GM18502 (cell line): Measurements from ENCODE around the gene LZTS3.
"Not testable (repeated sequence)": the region's sequence is repeated elsewhere in the genome, so short reads cannot be mapped to it uniquely, and the experiment has no call there.

ENCODE experiments used
- ATAC-seq: cut with Tn5 transposase; IDR thresholded peaks from one replicate; pipeline ENCODE4 v1.9.1; 2021; ENCODE audit warnings: mild to moderate bottlenecking; ENCODE audit not compliant: unreplicated experiment, poor library complexity

The LZTS3 gene

DNA sequence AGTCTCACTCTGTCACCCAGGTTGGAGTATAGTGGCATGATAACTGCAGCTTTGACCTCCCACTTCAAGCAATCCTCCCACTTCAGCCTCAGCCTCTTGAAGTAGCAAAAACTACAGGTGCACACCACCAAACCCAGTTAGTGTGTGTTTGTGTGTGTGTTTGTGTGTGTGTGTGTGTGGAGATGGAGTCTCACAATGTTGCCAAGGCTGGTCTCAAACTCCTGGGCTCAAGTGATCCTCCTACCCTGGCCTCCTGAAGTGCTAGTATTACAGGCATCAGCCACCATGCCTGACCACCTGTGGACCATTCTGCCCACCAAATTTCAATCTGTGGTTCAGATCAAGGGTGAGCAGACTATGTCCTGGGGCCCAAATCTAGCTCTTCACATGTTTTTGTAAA lies 22.4 kb downstream of the LZTS3 start:
- no peak for ATAC-seq

DNA sequence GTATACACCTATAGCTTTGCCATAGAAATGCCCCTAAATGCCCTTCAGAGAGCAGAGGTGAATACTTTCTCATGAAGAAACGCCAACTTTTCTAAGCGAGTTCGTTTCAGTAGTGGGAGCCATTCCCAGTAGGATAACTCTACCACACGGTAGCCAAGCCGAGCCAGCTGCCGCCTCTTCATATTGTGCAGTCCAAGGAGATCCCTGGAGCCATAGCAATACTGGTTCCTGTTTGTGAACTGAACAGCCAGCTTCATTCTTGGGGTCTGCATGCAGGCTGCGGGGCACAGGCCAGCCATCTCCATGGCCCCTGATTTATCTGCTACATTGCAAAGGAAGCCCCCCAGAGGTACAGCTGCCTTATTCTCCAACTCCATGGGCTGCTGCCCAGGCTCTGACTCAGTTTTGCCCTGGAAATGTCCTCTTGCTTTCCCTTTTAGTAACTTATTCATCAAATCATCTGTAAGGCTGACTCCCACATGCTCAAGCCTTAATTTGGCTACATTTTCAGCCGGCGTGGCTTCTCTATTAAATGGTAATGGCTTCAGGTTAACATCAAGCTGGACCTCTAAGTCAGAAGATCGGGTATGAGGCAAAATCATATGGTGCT lies 26.5 kb downstream of the LZTS3 start:
- no peak for ATAC-seq

DNA sequence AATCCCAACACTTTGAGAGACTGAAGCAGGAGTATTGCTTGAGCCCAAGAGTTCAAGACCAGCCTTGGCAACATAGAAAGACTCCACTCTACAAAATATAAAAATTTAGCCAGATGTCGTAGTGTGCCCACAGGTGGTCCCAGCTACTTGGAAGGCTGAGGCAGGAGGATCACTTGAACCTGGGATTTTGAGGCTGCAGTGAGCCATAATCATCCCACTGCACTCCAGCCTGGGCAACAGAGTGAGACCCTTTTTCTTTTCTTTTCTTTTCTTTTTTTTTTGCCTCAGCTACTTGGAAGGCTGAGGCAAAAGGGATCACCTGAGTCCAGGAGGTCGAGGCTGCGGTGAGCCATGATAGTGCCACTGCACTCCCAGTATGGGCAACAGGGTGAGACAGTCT lies 31.6 kb downstream of the LZTS3 start:
- ATAC-seq, result no peak

DNA sequence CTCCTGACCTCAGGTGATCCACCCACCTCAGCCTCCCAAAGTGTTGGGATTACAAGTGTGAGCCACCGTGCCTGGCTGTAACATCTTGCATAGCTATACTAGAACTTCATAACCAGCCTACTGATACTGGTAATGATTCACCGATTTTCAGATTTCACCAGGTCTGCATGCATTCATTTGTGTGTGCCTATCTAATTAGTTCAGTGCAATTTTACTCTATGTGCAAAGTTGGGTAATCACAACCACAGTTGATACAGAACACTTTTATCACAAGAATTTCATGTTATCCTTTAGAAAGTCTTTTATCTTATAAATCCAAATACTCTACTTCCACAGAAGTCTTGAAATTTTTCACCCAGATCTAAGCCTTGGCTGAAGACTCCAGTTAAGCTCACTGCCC lies 35.9 kb downstream of the LZTS3 start:
- no peak for ATAC-seq

DNA sequence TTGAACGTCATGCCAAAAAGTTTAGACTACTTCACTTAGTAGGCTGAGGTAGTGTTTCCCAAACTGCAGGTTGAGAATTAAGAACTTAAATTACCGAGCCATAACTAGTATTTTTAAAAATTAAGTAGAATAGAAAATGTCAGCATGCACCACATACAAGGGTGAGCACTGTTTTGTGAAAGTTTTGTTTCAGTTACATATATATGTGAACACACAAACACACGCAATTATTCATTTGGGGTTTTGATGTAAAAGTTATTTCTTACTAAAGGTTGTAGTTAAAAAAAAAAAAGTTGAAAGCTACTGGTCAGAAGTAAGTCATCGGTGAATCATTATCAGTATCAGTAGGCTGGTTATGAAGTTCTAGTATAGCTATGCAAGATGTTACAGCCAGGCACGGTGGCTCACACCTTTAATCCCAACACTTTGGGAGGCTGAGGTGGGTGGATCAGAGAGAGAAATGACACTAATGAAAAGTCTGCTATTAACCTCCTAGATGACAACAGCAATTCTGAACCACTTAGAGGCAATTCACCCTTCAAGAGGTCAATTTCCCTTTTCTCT lies 37.8 kb downstream of the LZTS3 start:
- no peak for ATAC-seq

DNA sequence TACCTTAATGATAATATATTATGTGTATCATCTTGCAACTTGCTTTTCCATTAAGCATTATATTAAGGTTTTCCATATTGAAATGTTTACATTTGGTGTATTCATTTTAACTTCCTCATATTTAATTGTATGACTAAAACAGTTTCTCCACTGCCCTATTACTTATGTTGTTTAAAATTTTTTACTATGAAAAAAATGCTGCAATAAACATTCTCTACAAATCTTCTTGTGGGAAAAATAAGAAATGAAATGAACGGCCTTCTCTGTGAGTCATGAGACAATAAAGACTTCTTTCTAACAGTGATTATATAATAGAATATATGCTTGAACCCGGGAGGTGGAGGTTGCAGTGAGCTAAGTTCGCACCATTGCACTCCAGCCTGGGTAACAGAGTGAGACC lies 39.2 kb downstream of the LZTS3 start:
- no peak for ATAC-seq

DNA sequence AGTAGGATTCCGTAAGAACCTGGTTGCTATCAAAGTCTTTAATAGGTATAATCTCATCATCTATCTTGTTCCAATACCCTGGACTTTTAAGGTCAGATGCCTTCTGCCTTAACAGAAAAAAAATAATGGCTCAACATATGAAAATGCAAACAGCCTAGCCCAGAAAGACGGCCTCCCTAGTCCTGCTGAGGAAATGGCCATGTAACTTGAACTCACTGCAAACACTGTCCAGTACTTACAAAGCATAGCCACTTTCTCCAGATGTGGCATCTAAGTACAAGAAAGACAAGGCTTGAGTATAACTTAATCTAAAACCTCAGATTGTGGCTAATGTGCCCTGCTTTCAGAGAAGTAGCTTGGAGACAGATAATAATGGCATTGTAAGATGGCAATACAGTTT lies 40.2 kb downstream of the LZTS3 start:
- ATAC-seq, result no peak

DNA sequence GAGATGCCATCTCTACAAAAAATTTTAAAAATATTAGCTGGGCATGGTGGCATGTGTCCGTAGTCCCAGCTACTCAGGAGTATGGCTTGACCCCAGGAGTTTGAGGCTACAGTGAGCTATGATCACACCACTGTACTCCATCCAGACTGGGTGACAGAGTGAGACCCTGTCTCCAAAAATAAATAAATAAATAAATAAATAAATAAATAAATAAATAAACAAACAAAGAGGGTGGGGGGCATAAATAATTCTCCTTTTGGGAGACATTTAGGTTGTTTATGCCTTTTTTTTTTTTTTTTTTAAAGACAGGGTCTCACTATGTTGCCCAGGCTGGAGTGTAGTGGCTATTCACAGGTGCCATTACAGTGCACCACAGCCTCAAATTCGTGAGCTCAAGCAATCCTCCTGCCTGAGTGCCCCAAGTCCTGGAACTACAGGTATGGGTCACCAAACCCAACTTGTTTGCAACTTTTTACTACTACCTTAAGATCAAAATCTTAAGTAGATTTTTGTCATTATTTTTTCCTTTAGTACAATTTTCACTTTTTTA lies 43.2 kb downstream of the LZTS3 start:
- no peak for ATAC-seq

DNA sequence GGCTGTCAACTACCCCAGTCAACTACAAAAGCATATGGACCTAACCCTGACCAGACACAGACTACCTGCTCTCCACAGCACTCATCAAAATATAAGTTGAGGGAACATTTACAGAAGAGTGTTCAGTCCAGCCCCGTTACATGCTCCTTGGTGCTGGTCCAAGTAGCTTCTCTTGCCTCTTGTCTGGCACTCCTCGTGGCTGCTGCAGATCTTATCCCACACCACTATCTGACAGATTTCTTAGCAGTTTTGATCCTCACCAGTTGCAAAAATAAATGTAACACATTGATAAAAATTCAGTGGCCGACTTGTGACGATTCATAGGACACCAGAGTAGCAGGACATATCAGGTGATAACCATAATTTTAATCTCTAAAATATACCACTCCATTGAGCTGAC lies 44.3 kb downstream of the LZTS3 start:
- no peak for ATAC-seq

DNA sequence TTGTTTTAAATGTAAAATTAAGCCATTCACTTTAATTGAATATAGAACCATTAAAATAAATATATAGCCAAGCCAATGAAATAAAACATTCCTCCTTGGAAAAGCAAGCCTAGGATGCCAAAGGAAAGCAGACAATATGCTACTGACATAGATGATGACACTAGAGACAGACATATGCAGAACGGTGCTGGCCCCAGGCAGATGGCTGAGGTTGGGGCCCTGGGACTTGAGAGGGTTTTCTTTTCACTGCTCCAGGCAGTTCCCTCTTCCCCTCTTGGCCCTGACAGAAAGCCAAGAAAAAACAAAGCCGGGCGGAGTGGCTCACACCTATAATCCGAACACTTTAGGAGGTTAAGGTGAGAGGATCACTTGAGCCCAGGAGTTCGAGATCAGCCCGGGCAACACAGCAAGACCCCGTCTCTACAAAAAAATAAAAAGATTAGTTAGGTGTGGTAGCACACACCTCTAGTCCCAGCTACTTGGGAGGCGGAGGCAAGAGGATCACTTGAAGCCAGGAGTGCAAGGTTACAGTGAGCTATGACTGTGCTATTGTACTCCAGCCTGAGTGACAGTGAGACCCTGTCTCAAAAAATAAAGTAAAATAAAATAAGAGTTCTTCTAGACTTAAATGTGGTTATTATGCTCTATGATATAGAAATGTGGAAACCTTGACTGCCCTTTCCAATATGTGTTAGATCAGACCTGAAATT lies 44.9 kb downstream of the LZTS3 start:
- ATAC-seq, result no peak

DNA sequence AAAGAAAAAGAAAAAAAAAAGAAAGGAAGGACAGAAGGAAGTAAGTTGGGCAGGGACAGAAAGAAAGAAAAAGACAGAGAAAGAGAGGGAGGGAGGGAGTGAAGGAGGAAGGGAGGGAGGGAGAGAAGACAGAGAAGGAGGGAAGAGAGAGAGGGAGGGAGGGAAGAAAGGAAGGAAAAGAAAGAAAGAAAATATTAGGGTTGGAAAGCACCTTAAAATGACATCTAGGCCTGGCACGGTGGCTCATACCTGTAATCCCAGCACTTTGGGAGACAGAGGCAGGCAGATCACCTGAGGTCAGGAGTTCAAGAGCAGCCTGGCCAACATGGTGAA lies 46.9 kb downstream of the LZTS3 start:
- no peak for ATAC-seq

DNA sequence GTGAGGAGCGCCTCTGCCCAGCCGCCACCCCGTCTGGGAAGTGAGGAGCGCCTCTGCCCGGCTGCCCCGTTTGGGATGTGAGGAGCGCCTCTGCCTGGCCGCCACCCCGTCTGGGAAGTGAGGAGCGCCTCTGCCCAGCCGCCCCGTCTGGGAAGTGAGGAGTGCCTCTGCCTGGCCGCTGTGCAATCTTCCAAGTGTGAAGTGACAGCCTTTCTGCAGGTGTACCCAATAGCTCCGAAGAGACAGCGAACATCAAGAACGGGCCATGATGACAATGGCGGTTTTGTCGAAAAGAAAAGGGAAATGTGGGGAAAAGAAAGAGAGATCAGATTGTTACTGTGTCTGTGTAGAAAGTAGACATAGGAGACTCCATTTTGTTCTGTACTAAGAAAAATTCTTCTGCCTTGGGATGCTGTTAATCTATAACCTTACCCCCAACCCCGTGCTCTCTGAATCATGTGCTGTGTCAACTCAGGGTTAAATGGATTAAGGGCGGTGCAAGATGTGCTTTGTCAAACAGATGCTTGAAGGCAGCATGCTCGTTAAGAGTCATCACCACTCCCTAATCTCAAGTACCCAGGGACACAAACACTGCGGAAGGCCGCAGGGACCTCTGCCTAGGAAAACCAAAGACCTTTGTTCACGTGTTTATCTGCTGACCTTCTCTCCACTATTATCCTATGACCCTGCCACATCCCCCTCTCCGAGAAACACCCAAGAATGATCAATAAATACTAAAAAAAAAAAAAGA lies 47.4 kb downstream of the LZTS3 start:
- ATAC-seq, result not testable (repeated sequence)

DNA sequence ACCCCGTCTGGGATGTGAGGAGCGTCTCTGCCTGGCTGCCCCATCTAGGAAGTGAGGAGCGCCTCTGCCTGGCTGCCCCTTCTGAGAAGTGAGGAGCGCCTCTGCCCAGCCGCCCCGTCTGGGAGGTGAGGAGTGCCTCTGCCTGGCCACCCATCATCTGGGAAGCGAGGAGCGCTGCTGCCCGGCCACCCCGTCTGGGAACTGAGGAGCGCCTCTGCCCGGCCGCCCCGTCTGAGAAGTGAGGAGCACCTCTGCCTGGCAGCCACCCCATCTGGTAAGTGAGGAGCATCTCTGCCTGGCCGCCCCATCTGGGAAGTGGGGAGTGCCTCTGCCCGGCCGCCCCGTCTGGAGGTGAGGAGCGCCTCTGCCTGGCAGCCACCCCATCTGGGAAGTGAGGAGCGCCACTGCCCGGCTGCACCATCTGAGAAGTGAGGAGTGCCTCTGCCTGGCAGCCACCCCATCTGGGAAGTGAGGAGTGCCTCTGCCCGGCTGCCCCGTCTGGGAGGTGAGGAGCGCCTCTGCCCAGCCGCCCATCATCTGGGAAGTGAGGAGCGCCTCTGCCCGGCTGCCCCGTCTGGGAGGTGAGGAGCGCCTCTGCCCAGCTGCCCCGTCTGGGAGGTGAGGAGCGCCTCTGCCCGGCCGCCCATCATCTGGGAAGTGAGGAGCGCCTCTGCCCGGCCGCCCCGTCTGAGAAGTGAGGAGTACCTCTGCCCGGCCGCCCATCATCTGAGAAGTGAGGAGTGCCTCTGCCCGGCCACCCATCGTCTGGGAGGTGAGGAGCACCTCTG lies 48.4 kb downstream of the LZTS3 start:
- not testable (repeated sequence) for ATAC-seq

DNA sequence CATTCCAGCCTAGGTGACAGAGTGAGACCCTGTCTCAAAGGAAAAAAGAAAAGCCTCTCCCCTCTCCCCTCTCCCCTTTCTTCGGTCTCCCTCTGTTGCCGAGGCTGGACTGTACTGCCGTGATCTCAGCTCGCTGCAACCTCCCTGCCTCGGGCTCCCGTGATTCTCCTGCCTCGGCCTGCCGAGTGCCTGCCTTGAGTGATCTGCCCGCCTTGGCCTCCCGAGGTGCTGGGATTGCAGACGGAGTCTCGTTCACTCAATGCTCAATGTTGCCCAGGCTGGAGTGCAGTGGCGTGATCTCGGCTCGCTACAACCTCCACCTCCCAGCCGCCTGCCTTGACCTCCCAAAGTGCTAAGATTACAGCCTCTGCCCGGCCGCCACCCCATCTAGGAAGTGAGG lies 49.2 kb downstream of the LZTS3 start:
- ATAC-seq, result not testable (repeated sequence)

DNA sequence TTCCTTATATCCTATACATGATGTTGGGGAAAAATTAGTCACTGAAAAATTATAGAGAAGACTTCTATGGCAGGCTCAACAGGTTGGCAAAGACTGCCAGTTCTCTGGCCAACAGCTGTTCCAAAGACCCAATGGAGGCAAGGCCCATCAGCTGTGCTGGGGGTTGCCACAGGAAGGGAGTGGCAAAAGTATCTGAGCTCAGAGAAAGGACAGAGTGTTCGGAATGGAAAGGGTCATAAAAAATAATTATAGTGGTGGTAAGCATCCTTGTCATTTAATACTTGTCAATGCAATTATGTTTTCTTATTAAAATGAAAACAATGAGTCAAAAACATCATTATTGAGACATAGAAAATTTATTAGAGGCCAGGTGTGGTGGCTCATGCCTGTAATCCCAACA lies 49.8 kb downstream of the LZTS3 start:
- ATAC-seq, result no peak

DNA sequence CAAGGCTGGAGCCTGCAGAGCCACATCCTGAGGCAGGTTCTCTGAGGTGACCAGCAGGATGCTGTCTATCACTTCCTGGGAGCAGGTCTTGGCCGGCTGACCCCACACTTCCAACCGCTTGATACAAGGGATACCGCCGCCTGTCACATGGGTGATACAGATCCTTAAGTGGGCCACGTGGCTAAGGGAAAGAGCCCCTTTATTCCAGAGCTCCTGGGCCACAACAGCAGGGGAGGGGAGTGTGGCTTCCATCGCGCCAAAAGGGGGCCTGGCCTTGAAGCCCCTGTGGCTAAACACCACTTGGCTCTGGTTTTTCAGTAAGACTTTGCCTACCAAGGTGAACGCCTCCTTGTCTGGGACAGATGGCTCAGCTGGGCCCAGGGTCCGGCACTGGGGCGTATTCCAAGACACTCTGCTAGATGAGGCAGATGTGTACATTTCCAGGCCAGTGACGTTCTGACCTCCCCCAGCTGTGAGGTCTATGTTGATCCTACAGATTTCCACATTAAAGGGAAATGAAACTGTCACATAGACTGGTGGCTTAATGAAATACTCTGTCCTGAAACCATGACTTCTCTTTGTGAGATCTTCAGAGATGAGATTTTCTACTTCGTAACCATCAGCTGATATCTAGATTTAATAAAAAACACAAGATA lies 51.3 kb downstream of the LZTS3 start:
- no peak for ATAC-seq

DNA sequence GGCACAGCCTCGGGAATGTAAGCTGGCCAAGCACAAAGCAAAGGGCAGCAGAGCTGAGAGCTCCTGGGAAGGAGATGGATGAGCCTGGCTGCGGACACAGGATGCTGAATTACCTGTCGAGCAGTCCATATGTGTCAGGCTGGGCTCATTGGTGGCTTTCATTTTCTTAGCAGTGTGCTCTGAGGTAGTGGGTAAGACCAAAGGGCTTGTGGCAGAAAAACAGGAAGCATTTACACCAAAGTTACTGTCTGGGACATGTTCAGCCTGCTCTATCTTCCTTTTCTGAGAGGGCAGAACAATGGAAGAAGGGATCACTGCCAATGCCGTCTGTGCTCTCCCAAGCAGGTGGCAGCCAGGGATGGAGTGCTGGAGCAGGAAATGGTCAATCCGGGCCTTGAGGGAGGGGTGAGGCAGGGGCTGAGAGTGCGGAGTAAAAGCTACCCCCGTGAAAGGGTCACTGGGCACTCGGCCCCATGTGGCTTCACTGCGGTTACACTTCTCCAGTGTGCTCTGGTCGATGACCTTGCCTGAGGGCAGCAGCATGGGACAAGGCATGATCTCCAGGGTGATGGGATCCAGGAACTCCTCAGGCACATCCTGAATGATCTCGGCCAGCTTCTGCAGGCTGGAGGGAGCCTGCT lies 52.0 kb downstream of the LZTS3 start:
- ATAC-seq, result no peak

DNA sequence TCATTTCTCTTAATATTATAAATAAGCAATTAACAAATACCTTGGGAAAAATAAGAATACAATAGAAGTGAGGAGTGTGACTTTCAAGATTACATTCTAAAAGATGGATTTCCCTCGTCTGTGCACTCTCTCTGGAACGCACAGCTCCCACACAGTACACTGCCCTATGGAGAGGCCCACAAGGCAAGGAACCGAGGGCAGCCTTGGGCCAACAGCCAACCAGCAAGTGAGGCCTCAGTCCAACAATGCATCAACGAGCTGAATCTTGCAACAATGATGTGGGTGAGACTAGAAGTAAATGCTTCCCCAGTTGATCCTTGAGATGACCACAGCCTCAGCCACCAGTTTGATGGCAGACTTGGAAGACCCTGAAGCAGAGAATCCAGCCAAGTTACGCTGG lies 54.3 kb downstream of the LZTS3 start:
- no peak for ATAC-seq

DNA sequence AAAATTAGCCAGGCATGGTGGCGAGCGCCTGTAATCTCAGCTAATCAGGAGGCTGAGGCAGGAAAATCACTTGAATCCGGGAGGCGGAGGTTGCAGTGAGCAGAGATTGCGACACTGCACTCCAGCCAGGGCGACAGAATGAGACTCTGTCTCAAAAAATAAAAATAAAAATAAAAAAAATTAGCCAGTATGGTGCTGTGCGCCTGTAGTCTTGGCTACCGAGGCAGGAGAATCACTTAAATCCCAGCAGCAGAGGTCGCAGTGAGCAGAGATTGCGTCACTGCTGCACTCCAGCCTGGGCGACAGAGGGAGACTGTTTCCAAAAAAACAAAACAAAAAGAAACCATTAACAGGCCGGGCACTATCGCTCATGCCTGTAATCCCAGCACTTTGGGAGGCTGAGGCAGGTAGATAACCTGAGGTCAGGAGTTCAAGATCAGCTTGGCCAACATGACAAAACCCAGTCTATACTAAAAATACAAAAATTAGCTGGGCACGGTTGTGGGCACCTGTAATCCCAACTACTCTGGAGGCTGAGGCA lies 55.4 kb downstream of the LZTS3 start:
- not testable (repeated sequence) for ATAC-seq
